ENCODE data around the gene COG1.

COG1 gene

GRCh38 chr17:73226556-73227172 is 33.8 kb downstream of the COG1 start:
- no peak for TF ChIP-seq CTCF (IDR thresholded peaks at IDR 0.05; ENCODE audit: low read depth, low read length)
- peak overlapping the region; percentile 17; the same call in 1 of the 2 replicates for H3K4me3 ChIP-seq (ENCODE audit: low read depth, low read length)

- TF ChIP-seq CTCF (IDR thresholded peaks at IDR 0.05; ENCODE audit: low read depth, low read length), result no peak
- peak overlapping the region; percentile 19; the same call in 1 of the 2 replicates for H3K4me3 ChIP-seq (ENCODE audit: low read depth, low read length)
These were observed 34.5 kb downstream of the COG1 start for GRCh38 chr17:73227379-73227778.

GRCh38 chr17:73227944-73228343 is 35.1 kb downstream of the COG1 start:
- no peak overlapping the region for H3K4me3 ChIP-seq (ENCODE audit: low read depth, low read length)
- TF ChIP-seq CTCF (IDR thresholded peaks at IDR 0.05; ENCODE audit: low read depth, low read length), result no peak

- TF ChIP-seq CTCF (IDR thresholded peaks at IDR 0.05; ENCODE audit: low read depth, low read length), result no peak
- H3K4me3 ChIP-seq (ENCODE audit: low read depth, low read length), result no peak overlapping the region
These were observed 35.9 kb downstream of the COG1 start for GRCh38 chr17:73228748-73229236.

- H3K4me3 ChIP-seq (ENCODE audit: low read depth, low read length), result no peak overlapping the region
- no peak for TF ChIP-seq CTCF (IDR thresholded peaks at IDR 0.05; ENCODE audit: low read depth, low read length)
These were observed 37.2 kb downstream of the COG1 start for GRCh38 chr17:73230088-73230487.

- H3K4me3 ChIP-seq (ENCODE audit: low read depth, low read length), result peak overlapping the region; percentile 96
- TF ChIP-seq CTCF (IDR thresholded peaks at IDR 0.05; ENCODE audit: low read depth, low read length), result no peak
These were observed 38.5 kb downstream of the COG1 start for GRCh38 chr17:73231395-73231794.

GRCh38 chr17:73231841-73232586 is 39.2 kb downstream of the COG1 start:
- TF ChIP-seq CTCF (IDR thresholded peaks at IDR 0.05; ENCODE audit: low read depth, low read length), result no peak
- peak overlapping the region; percentile 96 for H3K4me3 ChIP-seq (ENCODE audit: low read depth, low read length)
